Nephron (organoid): Measurements from ENCODE around the gene SCRN1.

ENCODE experiments used
- H3K27ac Mint-ChIP-seq, 3 experiments: 2 replicates each; pipeline ENCODE4 v1.8.0; 2020; ENCODE audit warnings: mixed read lengths in 3 of 3, mild to moderate bottlenecking in 2 of 3, moderate library complexity in 1 of 3
- H3K27me3 Mint-ChIP-seq: 2 replicates; pipeline ENCODE4 v1.8.0; 2021; ENCODE audit warnings: low read depth, mild to moderate bottlenecking, moderate library complexity, mixed read lengths
- H3K36me3 Mint-ChIP-seq: 2 replicates; pipeline ENCODE4 v1.8.0; 2020; ENCODE audit warnings: low read depth, mixed read lengths
- H3K4me1 Mint-ChIP-seq: 2 replicates; pipeline ENCODE4 v1.8.0; 2020; ENCODE audit warnings: mixed read lengths
- H3K4me3 Mint-ChIP-seq, 3 experiments: 2 replicates each; pipeline ENCODE4 v1.8.0; 2020; ENCODE audit warnings: mild to moderate bottlenecking in 3 of 3, mixed read lengths in 3 of 3, moderate library complexity in 2 of 3
- H3K9me3 Mint-ChIP-seq: 2 replicates; pipeline ENCODE4 v1.8.0; 2020; ENCODE audit warnings: mixed read lengths
- TF ChIP-seq, protein P1 (sequence below), 3 experiments: fragments of 200-600 bp; sonication (generic); IDR thresholded peaks; one replicate each; pipeline ENCODE4 v1.5.0; 2021; ENCODE audit warnings: antibody characterized with exemption in 3 of 3; ENCODE audit not compliant: unreplicated experiment in 3 of 3

SCRN1 gene

DNA sequence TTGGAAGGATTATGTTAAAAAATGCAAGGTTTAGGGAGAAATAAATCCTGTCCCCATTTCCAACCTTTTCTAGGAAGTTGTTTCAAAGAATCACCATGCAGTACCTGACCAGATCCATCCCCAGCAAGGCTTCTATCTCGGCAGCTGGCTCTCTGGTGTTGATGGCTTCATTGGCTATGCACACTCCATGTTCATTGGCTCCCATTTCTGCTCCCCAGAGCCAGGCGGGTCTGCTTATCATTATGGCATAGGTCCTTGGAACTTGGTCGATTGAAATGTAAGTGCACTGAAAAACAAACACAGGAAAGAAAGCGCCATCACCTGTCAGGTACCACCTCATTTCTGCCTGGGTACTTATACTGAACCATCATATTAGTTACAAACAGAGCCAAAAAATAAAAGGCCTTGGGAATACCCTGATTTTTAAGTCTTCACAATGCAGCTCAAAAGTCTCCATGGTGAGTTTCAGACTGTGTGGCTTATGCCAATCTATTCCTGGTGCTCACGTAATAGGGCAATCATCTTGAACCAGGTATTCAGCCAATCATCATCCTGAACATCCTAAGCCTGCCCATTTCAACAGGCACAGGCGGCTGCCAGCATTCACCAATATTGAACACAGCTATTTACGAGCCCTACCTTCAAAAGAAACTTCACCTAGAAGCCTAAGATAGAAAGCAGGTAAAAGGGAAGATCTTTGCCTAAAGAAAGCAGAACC, 34.4 kb downstream of the SCRN1 start:
- Mint-ChIP-seq H3K9me3 (no peaks in the 10 kb centered on the region), H3K4me1 (peaks cover 22% of the 10 kb centered on the region), H3K4me3 (no peak overlapping the region), H3K27ac (no peak overlapping the region), H3K27me3 (peaks cover 4% of the 10 kb centered on the region), H3K36me3 (peaks cover 84% of the 10 kb centered on the region)
- TF ChIP-seq, protein P1, sequence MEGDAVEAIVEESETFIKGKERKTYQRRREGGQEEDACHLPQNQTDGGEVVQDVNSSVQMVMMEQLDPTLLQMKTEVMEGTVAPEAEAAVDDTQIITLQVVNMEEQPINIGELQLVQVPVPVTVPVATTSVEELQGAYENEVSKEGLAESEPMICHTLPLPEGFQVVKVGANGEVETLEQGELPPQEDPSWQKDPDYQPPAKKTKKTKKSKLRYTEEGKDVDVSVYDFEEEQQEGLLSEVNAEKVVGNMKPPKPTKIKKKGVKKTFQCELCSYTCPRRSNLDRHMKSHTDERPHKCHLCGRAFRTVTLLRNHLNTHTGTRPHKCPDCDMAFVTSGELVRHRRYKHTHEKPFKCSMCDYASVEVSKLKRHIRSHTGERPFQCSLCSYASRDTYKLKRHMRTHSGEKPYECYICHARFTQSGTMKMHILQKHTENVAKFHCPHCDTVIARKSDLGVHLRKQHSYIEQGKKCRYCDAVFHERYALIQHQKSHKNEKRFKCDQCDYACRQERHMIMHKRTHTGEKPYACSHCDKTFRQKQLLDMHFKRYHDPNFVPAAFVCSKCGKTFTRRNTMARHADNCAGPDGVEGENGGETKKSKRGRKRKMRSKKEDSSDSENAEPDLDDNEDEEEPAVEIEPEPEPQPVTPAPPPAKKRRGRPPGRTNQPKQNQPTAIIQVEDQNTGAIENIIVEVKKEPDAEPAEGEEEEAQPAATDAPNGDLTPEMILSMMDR (IDR thresholded peaks at IDR 0.05; ENCODE audit: unreplicated experiment in 3 of 3): no peak

DNA sequence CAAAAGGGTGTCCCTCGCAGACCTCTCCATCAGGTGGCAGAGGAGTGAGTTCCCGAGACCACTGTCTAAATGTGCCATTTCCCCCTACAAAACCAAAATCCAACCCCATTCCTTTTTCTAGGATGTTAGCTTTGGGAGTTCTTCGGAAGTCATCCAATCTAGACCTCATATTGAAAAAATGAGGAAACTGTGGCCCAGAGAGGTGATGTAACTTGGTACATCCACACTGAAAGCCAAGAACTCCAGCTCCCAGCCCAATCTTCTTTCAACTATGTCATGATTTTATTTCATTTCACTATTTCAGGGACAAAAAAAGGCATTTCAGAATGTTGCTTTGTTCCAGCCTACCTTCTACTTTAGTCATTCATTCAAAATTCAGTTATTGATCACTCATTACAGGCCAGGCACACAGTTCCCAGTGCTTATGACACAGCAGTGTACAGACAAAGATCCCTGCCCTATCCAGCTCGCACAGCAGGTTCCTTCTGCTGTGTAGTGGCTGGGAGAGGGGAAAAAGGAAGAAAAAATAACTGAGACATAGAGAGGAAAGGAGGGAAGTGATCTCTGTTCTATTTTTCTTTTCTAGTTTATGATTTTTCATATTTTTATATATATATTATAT, 35.8 kb downstream of the SCRN1 start:
- peaks cover 3% of the 10 kb centered on the region for H3K27me3 Mint-ChIP-seq
- peaks cover 76% of the 10 kb centered on the region for H3K36me3 Mint-ChIP-seq
- TF ChIP-seq, protein P1 (IDR thresholded peaks at IDR 0.05; ENCODE audit: unreplicated experiment in 3 of 3): no peak
- no peak overlapping the region for H3K27ac Mint-ChIP-seq
- no peak overlapping the region for H3K4me3 Mint-ChIP-seq
- peaks cover 21% of the 10 kb centered on the region for H3K4me1 Mint-ChIP-seq
- H3K9me3 Mint-ChIP-seq: no peaks in the 10 kb centered on the region

- no peaks in the 10 kb centered on the region for H3K27me3 Mint-ChIP-seq
- peaks cover 4% of the 10 kb centered on the region for H3K4me1 Mint-ChIP-seq
- peaks cover 87% of the 10 kb centered on the region for H3K36me3 Mint-ChIP-seq
- H3K4me3 Mint-ChIP-seq: no peak overlapping the region
- H3K9me3 Mint-ChIP-seq: no peaks in the 10 kb centered on the region
- no peak overlapping the region for H3K27ac Mint-ChIP-seq
- TF ChIP-seq, protein P1 (IDR thresholded peaks at IDR 0.05; ENCODE audit: unreplicated experiment in 3 of 3): no peak
Observed at GRCh38 chr7:29951206-29951605, 38.4 kb downstream of the SCRN1 start.

DNA sequence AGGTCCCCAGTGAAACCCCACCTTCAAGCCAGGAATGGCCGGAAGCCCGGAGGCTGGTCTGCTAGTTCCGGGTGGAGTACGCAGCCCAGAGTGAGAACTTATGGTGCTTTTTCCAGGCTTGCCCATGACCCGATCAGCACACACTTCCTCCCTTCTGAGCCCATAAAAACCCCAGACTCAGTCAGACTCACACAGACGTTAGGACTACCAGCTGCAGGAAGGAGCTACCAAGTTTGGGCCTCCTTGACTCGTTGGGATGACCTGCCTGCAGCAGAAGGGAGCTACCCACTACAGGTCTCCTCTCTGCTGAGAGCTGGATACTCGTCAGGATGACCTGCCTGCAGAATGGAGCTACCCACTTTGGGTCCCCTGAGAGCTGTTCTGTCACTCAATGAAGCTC, 39.1 kb downstream of the SCRN1 start:
- H3K27ac Mint-ChIP-seq: no peak overlapping the region
- TF ChIP-seq, protein P1 (IDR thresholded peaks at IDR 0.05; ENCODE audit: unreplicated experiment in 3 of 3): no peak
- H3K4me3 Mint-ChIP-seq: no peak overlapping the region
- peaks cover 87% of the 10 kb centered on the region for H3K36me3 Mint-ChIP-seq
- no peaks in the 10 kb centered on the region for H3K27me3 Mint-ChIP-seq
- H3K4me1 Mint-ChIP-seq: no peaks in the 10 kb centered on the region
- no peaks in the 10 kb centered on the region for H3K9me3 Mint-ChIP-seq

DNA sequence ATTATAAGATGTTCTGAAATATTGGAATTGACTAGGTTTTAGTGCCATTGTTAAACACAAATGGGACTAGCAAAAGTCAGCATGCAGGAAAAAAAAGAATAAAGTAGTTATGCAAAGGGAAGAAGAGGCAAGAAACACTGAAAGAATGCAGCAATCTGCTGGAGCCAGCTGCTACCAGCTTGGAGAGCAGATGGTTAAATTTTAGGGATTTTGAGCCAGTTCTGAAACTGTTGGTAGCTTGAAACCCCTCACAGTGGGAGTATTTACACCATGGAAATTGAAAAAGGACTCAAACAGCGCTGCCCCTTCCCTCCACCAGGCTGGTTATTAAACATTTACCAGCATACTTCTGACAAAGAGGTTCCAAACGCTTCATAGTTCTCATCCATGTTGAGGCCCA, 41.0 kb downstream of the SCRN1 start:
- Mint-ChIP-seq H3K36me3 (peaks cover 84% of the 10 kb centered on the region), H3K4me3 (no peak overlapping the region)

More for the DNA sequence above, 41.0 kb downstream of the SCRN1 start:
- Mint-ChIP-seq H3K27me3 (no peaks in the 10 kb centered on the region), H3K27ac (no peak overlapping the region), H3K9me3 (no peaks in the 10 kb centered on the region), H3K4me1 (no peaks in the 10 kb centered on the region)
- TF ChIP-seq, protein P1 (IDR thresholded peaks at IDR 0.05; ENCODE audit: unreplicated experiment in 3 of 3): no peak
